ENCODE data around the gene ZDHHC23. TPM values are rescaled to one million over a fixed set of nuclear protein-coding genes. Genes with fewer than 3 reads are reported as not detected.

The ZDHHC23 gene
- polyA plus RNA-seq (2013, experiment 1 of 2; ENCODE audit: insufficient read length): 0.31 TPM
- polyA plus RNA-seq (2013, experiment 2 of 2; ENCODE audit: insufficient read length): 0.51 TPM

GRCh38 chr3:113947372-113948014 is at the start of gene ZDHHC23:
Gene ZDHHC23 (plus strand): TSS chr3:113948013. CDS start chr3:113948803, 790 bp downstream.
- DNase-seq: peak; percentile 34

DNA sequence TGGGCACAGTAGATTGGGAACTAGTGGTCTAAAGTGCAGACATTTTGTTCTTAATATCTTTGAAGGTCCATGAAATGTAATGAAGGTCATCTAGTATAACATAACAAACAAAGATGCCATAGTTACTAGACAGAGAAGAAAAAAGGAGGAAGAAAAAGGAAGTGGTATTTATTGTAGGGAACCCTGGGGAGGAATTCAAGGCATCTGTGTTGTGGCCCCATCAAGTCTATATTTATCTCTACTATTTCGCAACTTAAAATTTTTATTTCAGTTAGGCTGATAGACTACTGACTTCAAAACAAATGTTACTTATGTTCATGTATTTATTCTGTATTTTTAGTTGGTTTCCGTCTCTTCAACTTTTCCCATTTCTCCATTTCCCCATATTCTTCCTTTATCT is 48.9 kb upstream of the ZDHHC23 start:
- DNase-seq: peak; percentile 55

DNA sequence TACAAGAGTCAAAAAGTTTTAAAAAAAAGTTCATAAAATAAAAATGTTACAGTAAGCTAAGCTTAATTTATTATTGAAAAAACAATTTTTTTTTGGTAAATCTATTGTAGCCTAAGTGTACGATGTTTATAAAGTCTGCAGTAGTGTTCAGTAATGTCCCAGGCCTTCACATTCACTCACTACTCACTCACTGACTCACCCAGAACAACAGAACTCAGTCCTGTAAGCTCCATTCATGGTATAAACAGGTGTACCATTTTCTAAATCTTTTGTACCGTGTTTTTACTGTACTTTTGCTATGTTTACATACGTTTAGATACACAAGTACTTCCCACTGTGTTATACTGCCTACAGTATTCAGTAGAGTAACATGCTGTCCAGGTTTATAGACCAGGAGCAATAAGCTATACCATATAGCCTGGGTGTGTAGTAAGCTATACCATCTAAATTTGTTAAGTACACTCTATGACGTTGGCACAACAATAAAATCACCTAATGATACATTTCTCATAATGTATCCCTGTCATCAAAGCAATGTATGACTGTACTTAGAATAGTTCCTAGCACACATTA is 41.2 kb upstream of the ZDHHC23 start:
- DNase-seq: no peak

- DNase-seq: no peak
Observed at GRCh38 chr3:113908133-113908532, 39.7 kb upstream of the ZDHHC23 start.

DNA sequence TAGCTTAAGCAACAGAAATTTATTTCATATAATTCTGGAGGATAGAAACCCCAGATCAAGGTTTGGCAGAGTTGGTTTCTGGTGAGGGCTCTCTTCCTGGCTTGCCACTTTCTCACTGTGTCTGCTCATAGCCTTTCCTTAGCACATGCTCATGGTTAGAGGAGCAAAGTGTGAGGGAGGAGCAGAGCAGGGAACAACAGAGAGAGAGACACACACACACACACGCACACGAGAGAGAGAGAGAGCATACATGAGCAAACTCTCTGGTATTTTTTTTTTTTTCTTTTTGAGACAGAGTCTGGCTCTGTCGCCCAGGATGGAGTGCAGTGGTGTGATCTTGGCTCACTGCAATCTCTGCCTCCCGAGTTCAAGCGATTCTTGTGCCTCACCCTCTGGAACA is 36.8 kb upstream of the ZDHHC23 start:
- peak; percentile 51 for DNase-seq

- peak; percentile 63 for DNase-seq
Observed at GRCh38 chr3:113912552-113913236, 35.1 kb upstream of the ZDHHC23 start.

DNA sequence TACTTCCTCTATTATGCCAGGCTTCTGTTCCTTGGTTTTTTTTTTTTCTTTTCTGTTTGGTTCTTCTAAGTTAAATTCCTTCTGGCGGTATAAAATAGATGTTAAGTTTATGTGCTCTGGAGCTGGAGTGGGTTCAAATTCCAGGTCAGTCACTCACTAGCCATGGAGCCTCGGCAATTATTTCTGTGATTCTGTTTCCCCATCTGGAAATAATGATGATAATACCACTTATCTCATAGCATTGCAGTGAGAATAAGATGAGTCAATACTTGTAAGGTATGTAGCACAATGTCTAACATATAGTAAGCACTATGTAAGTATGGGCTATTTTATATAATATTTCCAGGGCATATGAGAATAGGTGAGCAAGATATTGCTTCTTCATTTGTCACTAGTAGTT is 33.2 kb upstream of the ZDHHC23 start:
- DNase-seq: peak; percentile 95

DNA sequence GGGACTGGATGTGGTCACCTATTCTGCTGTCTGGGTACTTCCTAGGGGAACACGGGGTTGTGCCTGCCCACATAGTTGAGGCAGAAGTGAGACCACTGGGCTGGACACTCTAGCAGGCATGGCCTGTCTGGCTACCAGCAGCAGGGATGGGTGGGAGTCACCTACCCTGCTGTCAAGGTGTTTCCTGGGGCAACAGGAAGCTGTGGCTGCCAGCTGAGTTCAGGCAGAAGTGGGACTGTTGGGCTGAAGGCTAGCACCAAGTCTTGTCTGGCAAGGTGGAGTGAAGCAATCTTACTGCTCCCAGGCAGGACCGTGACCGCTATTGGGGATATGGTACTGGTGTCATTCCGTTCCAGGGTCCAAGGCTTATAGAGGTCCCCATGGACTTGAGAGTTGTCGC is 20.3 kb upstream of the ZDHHC23 start:
- no peak for DNase-seq

- no peak for DNase-seq
Observed at GRCh38 chr3:113946831-113947230, 982 bp upstream of the ZDHHC23 start.

DNA sequence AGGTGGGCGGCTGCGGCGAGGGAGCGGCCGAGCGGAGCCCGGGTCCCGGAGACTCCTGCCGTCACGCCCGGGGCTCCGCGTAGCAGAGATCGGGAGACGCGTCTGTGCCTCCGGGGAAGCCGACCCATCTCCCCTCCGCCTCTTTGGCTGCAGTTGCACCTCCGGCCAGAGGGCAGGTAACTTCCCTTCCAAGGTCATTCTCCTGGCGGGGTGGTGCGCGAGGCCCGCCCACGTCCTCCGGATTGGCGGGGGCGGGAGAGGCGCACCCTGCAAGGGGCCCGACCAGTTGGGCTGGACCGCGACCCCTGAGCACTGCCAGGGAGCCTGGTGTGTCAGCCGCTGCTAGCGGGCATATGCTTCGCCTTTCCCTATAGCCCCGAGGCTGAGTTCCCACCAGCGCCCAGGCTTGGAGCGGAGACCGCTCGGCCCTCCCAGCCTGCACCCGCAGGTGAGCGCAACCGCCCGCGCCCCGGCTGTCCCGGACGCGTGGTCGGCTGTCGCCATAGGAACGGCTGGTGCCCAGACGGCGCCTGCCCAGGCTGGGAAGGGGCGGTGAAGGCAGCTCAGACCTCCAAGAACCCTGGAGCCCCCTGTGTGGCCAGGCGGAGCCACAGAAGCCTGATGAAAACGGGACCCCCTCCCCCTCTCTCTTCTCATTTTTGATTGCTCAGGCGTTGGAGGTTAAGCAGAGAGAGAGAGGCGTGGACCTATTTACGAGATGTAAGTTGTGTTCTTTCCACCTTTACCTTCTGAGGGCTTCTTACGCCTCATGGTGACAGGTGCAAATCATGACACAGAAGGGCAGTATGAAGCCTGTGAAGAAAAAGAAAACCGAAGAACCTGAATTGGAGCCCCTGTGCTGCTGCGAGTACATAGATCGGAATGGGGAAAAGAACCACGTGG is 453 bp downstream of the ZDHHC23 start:
- DNase-seq: no peak

GRCh38 chr3:113952921-113953320 is 5.1 kb downstream of the ZDHHC23 start:
- peak; percentile 18 for DNase-seq

GRCh38 chr3:113953677-113954076 is 5.9 kb downstream of the ZDHHC23 start:
- DNase-seq: peak; percentile 1

DNA sequence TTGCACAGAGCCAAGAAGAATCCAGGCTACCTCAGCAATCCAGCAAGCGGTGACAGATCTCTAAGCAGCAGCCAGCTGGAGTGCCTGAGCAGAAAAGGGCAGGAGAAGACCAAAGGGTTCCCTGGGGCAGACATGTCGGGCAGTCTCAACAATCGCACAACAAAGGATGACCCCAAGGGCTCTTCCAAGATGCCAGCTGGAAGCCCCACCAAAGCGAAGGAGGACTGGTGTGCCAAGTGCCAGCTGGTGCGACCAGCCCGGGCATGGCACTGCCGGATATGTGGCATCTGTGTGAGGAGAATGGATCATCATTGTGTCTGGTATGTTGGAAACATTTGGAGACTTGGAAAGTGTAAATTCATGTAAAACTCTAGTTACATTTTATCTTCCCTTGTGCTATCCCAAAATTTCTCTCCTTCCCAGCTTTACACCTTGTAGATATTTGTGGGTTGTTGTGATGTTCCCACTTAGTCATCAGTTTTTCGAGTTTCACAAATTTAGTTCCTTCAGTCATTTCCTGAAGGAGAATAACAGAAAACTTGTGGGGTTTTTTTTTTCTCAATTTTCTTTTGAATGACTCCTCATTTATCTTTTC is 6.4 kb downstream of the ZDHHC23 start:
- no peak for DNase-seq

GRCh38 chr3:113963879-113964278 is 16.1 kb downstream of the ZDHHC23 start:
- no peak for DNase-seq

- no peak for DNase-seq
Observed at GRCh38 chr3:113966172-113966571, 18.4 kb downstream of the ZDHHC23 start.

- peak; percentile 5 for DNase-seq
Observed at GRCh38 chr3:113968986-113969385, 21.2 kb downstream of the ZDHHC23 start.

- DNase-seq: no peak
Observed at GRCh38 chr3:113977822-113978221, 30.0 kb downstream of the ZDHHC23 start.

DNA sequence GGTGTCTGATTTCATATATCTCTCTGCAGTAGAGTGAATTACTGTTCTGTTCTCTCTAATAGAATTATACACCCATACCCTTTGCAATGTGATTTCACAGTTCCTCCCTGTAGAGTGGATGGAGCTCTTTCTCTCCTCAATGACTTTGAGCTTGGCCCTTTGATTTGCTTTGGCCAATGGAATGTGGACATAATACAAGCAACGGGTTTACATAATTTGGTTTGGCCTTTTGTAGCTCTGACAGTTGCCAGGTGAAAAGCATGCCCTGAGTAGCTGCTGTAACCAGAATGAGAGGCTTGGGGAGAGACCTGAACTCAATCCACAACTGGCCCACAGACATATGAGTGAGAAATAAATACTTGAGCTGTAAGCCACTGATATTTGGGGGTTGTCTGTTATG is 32.1 kb downstream of the ZDHHC23 start:
- DNase-seq: no peak

- no peak for DNase-seq
Observed at GRCh38 chr3:113981803-113982202, 34.0 kb downstream of the ZDHHC23 start.

GRCh38 chr3:113983544-113983943 is 35.7 kb downstream of the ZDHHC23 start:
- DNase-seq: no peak

DNA sequence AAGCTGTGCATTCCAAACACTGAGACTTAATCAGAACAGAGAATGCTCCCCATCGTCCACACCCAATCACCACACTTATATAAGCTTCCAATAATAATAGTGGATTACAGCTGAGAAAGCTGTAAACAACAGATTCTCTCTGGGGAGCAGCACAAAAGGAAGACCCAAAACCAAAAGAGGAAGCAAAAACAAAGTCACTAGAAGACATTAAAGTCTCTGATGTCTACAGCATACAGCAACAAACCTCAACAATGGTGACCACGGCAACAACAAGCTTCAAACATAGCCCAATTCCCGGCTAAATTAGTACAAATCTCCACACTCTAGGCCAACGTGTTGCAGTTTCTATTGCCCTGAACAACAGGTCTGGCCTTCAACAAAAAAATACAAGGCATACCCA is 37.7 kb downstream of the ZDHHC23 start:
- no peak for DNase-seq

GRCh38 chr3:114005481-114005880 is 57.7 kb downstream of the ZDHHC23 start:
- DNase-seq: no peak

Measured in fibroblast of skin of abdomen (primary cell).